HG03066 (cell line): ENCODE measurements around the gene XXYLT1.

Experiments
- ATAC-seq: cut with Tn5 transposase; IDR thresholded peaks from one replicate; pipeline ENCODE4 v1.9.1; 2021; ENCODE audit warnings: low read depth; ENCODE audit not compliant: unreplicated experiment

XXYLT1 gene

DNA sequence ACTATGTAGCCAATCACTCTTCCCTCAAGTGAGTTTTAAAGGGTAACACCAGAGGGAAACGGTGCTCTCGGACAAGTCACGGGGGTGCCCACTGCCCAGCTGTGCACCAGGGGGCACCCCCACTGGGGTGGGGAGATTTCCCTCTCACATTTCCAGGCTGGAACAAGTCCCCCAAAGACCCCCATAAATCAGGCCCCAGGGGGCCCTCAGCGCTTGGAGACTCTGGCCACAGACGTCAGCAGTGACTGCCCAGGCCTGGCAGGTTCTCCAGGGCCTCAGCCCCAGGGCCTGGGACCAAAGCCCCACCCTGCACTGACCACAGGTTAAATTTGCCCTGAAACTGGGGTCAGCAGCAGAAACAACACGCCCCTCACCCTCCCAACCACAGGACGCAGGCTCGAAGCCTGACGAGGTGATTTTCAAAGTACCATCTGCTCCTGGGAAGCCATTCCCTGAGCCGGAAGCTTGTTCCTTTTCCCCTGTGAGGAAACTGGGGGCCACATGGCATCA lies 17.0 kb downstream of the XXYLT1 start:
- no peak for ATAC-seq

GRCh38 chr3:195251336-195252065 lies 19.5 kb downstream of the XXYLT1 start:
- no peak for ATAC-seq

- ATAC-seq = no peak
Measured at GRCh38 chr3:195250473-195251251, 20.3 kb downstream of the XXYLT1 start.

DNA sequence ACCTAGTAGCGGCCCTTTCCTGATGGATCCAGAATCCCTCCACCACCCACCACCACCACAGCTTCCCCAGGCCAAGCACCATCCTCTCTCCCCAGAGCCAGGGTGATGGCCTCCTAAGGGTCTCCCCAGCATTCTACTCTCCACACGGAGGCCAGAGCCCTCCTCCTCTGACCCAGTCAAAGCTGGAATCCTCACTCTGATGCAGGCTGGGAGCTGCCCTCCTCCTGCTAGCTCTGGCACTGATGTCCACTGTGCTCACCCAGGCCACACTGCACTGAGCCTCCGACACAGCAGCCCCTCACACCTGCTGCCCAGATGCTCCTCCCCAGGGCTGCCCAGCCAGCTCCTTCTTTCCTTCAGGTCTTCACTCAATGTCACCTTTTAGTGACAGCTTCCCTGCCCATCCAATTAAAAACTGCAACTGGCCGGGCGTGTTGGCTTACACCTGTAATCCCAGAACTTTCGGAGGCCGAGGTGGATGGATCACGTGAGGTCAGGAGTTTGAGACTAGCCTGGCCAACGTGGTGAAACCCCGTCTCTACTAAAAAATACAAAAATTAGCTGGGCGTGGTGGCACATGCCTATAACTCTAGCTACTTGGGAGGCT lies 21.0 kb downstream of the XXYLT1 start:
- no peak for ATAC-seq

GRCh38 chr3:195249057-195249770 lies 21.7 kb downstream of the XXYLT1 start:
- no peak for ATAC-seq

- ATAC-seq = no peak
Measured at GRCh38 chr3:195248281-195248680, 22.7 kb downstream of the XXYLT1 start.

- ATAC-seq = no peak
Measured at GRCh38 chr3:195247863-195248189, 23.1 kb downstream of the XXYLT1 start.

GRCh38 chr3:195247086-195247862 lies 23.7 kb downstream of the XXYLT1 start:
- no peak for ATAC-seq

DNA sequence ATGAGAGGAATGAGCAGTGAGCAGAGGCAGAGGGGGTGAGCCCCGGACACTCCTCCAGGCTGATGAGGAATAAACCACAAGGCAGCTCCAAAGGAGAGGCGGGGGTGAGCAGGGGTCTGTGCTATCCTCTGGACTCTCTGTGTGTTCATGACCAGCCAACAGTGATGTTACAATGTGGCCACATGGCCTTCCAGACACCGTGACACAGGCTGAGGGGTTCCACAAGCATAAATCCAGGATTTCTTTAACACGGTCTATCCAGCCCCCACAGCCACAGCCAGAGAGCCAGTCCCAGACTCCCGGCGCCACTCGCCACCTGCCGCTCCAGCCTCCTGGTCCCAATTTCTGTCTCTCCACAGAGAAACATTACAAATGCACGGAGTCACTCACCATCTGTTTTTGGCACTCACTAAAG lies 24.4 kb downstream of the XXYLT1 start:
- ATAC-seq = no peak

GRCh38 chr3:195245531-195245951 lies 25.4 kb downstream of the XXYLT1 start:
- ATAC-seq = no peak

DNA sequence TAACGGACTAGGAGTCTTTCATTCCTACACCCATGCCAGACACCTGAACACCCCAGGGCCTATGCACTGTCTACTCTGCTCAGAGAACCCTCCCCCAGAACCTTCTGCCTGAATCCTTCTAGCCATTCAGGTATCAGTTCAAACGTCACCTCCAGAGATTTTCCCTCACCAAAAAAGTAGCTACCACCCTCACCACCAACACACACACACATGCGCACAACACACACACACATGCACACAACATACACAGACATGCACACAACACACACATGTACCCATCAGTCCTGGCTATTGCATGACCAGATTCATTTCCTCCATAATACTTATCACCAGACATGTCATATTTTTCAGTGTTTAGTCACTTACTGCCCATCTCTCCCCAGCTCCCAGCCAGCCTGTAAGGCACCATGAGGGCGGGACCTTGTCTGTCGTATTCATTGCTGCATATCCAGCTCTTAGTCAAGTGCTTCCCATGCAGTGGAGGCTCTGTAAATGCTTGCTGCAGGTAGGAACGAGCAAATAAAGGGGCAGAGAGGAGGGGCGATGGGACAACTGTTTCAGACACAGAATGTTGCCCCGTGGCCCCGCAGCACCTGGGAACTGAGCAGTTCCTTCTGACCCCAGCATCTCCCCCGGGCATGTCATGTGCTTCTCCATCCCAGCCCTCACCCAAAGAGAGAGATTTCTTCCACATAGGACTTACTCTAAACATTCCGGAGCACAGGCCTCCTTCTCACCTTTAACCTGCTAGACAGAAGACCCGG lies 29.2 kb downstream of the XXYLT1 start:
- ATAC-seq = no peak

DNA sequence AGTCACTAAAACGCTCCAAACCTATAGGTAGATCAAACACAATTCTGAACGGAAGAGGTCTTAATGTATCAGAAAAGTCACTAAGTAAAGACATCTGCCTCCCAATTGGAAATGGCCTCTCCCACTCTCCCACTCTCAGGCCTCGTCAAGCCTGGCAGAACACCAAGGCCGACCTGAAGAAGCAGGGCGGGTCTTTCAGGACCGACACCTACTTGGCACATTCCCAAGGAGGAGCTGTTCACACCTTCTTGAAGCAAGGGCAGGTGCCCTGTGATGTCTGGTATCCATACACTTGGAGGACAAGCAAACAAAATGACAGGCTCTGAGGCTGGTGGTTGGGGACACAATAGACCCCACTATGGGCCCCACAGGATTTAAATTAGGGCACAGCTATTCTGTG lies 30.0 kb downstream of the XXYLT1 start:
- no peak for ATAC-seq

- no peak for ATAC-seq
Measured at GRCh38 chr3:195240171-195240701, 30.7 kb downstream of the XXYLT1 start.

GRCh38 chr3:195239121-195239520 lies 31.8 kb downstream of the XXYLT1 start:
- no peak for ATAC-seq

DNA sequence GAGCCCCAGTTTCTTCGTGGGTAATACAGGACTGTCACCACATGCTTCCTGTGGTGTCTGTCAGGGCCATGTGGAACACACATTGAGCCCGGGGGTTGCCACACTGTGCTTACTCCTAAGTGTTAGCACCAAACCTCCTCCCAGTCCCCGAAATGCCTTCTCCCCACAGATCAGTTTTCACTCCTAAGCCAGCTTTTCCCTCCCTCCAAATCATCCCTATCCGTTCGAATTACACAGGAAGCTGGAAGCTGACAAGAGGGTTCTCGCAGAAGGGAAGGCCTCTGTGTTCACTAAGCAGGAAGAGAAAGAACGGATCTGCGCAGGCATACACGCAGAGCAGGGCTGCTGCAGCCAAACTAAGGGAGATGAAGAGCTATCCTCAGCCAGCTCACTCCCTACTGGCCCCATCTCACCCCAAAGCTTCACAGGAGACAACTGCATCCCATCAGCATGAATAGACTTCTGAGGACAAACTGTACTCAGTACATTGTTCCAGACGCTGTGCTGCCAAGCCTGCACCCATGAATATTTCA lies 32.3 kb downstream of the XXYLT1 start:
- ATAC-seq = no peak

GRCh38 chr3:195238081-195238571 lies 32.8 kb downstream of the XXYLT1 start:
- ATAC-seq = no peak

DNA sequence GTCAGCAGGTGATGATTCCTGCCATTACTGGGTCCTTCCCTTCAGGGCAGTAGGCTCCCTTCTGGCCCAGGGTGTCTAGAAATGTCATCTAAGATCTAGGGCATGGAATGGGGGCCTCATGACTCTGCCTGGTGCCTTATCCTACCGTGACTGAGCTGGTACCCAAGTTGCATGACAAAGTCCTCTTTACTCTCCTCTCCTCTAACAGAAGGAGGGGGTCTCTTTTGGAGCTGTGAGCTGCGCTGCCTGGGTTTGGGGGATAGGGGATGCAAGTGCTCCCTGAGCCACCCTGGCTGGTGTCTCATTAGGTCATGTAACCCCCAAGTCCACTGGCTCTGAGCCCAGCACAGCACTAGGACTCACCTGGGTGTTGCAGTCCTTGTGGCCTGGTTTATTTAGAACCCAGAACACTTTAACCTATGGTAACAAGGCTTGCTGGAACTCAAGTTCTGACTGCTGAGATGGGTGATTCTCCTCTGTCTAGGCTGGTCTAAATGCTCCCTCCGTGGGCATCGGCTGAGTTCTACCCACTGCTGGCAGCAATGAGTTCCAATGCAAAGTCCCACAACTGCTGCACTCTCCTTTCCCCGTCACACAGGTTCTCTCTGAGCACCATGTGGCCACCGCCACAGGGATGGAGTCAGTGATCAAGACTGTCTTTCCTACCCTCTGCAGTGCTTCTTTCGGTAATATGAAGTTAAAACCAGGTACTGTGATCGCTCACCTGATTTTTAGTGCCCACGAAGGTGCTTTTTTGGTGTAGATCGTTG lies 34.0 kb downstream of the XXYLT1 start:
- no peak for ATAC-seq
